Stomach (tissue), 4 donors: ENCODE measurements around the gene GNA14.

ENCODE experiments used
- EP300 ChIP-seq: sonication (generic); formaldehyde crosslinking; IDR thresholded peaks from one replicate; pipeline ENCODE4 v1.6.1; 2017; ENCODE audit warnings: antibody characterized with exemption
- POLR2A ChIP-seq, 4 donors: fragments of 450-650 bp; IDR thresholded peaks; one replicate each; pipeline ENCODE4 v1.6.1; 2016; ENCODE audit warnings: antibody characterized with exemption in 4 of 4, control low read depth in 2 of 4, mild to moderate bottlenecking in 1 of 4, moderate library complexity in 1 of 4
- POLR2AphosphoS5 ChIP-seq, 3 donors: sonication (generic); formaldehyde crosslinking; IDR thresholded peaks; one replicate each; pipeline ENCODE4 v1.6.1; 2016; ENCODE audit warnings: antibody characterized with exemption in 3 of 3
- TF ChIP-seq, protein P1 (sequence below), 7 experiments: fragments of 450-650 bp in 4 of 7; fragments of 200-600 bp in 3 of 7; sonication (generic) in 3 of 7; IDR thresholded peaks; one replicate each; pipeline ENCODE4 v1.5.1; 2016 to 2019; ENCODE audit warnings: antibody characterized with exemption in 7 of 7, control low read depth in 2 of 7, mild to moderate bottlenecking in 1 of 7

DNA sequence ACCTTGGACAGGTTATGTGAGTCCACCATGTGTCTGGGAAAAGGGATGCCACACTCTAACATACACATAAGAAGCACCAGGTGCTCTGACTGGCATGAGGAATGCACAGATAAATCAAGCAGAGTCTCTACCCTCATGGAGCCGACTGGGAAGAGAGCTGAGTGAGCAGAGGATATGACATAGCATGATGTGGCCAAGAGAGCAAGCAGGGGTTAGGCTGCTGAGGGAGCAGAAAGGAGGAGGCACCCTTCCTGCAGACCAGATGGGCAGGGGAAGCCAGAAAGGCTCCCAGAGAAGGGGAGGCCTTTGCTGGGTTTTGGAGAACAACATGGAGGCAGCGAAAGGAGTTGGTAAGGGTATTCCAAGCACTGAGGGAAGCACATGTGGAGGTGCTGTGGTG, 223.1 kb downstream of the GNA14 start:
- TF ChIP-seq, protein P1, sequence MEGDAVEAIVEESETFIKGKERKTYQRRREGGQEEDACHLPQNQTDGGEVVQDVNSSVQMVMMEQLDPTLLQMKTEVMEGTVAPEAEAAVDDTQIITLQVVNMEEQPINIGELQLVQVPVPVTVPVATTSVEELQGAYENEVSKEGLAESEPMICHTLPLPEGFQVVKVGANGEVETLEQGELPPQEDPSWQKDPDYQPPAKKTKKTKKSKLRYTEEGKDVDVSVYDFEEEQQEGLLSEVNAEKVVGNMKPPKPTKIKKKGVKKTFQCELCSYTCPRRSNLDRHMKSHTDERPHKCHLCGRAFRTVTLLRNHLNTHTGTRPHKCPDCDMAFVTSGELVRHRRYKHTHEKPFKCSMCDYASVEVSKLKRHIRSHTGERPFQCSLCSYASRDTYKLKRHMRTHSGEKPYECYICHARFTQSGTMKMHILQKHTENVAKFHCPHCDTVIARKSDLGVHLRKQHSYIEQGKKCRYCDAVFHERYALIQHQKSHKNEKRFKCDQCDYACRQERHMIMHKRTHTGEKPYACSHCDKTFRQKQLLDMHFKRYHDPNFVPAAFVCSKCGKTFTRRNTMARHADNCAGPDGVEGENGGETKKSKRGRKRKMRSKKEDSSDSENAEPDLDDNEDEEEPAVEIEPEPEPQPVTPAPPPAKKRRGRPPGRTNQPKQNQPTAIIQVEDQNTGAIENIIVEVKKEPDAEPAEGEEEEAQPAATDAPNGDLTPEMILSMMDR (IDR thresholded peaks at IDR 0.05) = no peak
- no peak for TF ChIP-seq POLR2AphosphoS5 (IDR thresholded peaks at IDR 0.05)
- TF ChIP-seq POLR2A (IDR thresholded peaks at IDR 0.05) = no peak
- no peak for TF ChIP-seq EP300
